Right lobe of liver (tissue), 4 donors: ENCODE measurements around the gene FRMD4B.

Experiments
- POLR2A ChIP-seq: fragments of 450-650 bp; IDR thresholded peaks from one replicate; pipeline ENCODE4 v1.6.1; 2017; ENCODE audit warnings: antibody characterized with exemption, mild to moderate bottlenecking
- TF ChIP-seq, protein P1 (sequence below), 4 donors: fragments of 200-600 bp in 3 of 4; fragments of 450-650 bp in 1 of 4; IDR thresholded peaks; one replicate each; pipeline versions ENCODE4 v1.5.1 to v1.8.0; 2016 to 2022; ENCODE audit warnings: antibody characterized with exemption in 4 of 4, mild to moderate bottlenecking in 2 of 4
- donor health status: DM: no; HTN: no; CAD: no.
- donor health status: DM: no; HTN: no; CAD: no.
- donor health status: DM: no; HTN: yes; CAD: no.

DNA sequence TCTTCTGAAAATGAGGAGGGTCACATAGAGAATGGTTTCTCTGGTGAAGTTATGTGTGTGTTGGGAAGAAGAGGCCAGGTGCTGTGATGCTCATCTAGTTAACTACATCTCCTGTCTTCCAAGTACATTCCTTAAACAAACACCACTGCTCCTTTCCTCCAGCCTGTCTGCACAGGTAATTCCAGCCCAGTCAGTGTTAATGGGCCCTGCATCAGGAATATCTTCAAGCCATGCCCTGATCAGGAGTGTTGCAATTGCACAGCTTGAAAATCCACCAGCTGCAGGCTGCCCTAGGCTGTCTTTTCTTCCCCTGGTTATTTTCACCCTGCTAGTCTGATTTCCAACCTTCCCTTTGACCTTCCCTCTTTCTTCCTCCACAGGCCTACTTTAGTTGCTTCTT lies 221.6 kb downstream of the FRMD4B start:
- TF ChIP-seq POLR2A, result no peak
- TF ChIP-seq, protein P1, sequence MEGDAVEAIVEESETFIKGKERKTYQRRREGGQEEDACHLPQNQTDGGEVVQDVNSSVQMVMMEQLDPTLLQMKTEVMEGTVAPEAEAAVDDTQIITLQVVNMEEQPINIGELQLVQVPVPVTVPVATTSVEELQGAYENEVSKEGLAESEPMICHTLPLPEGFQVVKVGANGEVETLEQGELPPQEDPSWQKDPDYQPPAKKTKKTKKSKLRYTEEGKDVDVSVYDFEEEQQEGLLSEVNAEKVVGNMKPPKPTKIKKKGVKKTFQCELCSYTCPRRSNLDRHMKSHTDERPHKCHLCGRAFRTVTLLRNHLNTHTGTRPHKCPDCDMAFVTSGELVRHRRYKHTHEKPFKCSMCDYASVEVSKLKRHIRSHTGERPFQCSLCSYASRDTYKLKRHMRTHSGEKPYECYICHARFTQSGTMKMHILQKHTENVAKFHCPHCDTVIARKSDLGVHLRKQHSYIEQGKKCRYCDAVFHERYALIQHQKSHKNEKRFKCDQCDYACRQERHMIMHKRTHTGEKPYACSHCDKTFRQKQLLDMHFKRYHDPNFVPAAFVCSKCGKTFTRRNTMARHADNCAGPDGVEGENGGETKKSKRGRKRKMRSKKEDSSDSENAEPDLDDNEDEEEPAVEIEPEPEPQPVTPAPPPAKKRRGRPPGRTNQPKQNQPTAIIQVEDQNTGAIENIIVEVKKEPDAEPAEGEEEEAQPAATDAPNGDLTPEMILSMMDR (IDR thresholded peaks at IDR 0.05), result no peak
